Fibroblast of lung (primary cell): ENCODE data around the gene NHLH2.

Source experiments
- CTCF ChIP-seq, 2 donors: IDR thresholded peaks in 1 of 2; conservative IDR thresholded peaks in 1 of 2; 1 replicate in 1 of 2; 2 replicates in 1 of 2; pipeline ENCODE4 v1.5.1; 2011 to 2012; ENCODE audit warnings: low read length in 2 of 2, control low read depth in 1 of 2, inconsistent platforms in 1 of 2, low read depth in 1 of 2, mild to moderate bottlenecking in 1 of 2
- EZH2 ChIP-seq: IDR thresholded peaks from 2 replicates; pipeline ENCODE4 v1.5.1; 2012; ENCODE audit warnings: low read length, control low read depth, mild to moderate bottlenecking; ENCODE audit errors: missing control alignments

- TF ChIP-seq CTCF (conservative IDR thresholded peaks at IDR 0.05 in 1 of 2, IDR thresholded peaks at IDR 0.05 in 1 of 2; ENCODE audit: low read depth in 1 of 2, low read length in 2 of 2) (no peak), EZH2 (no peak)
Observed at GRCh38 chr1:115809847-115810246, 31.1 kb downstream of the NHLH2 start.
